ENCODE data around the gene GPATCH2L. TPM values are rescaled to one million over a fixed set of nuclear protein-coding genes. Genes with fewer than 3 reads are reported as not detected.

The GPATCH2L gene
- total RNA-seq, 1 donor, result 47.9 TPM

DNA sequence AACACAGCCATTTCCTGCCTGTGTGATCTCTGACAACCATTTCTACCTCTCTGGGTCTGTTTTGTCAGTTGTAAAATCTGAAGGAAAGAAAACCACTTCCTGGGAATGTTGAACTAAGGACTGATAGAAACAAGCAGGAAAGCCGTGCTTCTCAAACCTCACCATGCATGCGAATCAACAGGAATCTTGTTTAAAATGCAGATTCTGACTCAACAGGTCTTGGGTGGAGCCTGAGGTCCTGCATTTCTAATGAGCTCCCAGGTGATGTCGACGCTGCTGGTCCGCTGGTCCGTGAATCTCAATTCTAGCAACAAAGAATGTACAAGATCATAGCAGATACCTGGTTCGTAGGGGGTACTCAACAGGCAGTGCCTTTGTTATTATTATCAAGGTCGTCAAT, 38.0 kb upstream of the GPATCH2L start:
- no peak for DNase-seq (ENCODE audit: low read depth)
- no peak overlapping the region for H3K4me3 ChIP-seq (ENCODE audit: low read depth, low read length)
- TF ChIP-seq, protein P1, sequence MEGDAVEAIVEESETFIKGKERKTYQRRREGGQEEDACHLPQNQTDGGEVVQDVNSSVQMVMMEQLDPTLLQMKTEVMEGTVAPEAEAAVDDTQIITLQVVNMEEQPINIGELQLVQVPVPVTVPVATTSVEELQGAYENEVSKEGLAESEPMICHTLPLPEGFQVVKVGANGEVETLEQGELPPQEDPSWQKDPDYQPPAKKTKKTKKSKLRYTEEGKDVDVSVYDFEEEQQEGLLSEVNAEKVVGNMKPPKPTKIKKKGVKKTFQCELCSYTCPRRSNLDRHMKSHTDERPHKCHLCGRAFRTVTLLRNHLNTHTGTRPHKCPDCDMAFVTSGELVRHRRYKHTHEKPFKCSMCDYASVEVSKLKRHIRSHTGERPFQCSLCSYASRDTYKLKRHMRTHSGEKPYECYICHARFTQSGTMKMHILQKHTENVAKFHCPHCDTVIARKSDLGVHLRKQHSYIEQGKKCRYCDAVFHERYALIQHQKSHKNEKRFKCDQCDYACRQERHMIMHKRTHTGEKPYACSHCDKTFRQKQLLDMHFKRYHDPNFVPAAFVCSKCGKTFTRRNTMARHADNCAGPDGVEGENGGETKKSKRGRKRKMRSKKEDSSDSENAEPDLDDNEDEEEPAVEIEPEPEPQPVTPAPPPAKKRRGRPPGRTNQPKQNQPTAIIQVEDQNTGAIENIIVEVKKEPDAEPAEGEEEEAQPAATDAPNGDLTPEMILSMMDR (IDR thresholded peaks at IDR 0.05; ENCODE audit: insufficient read depth, low read length), result no peak

DNA sequence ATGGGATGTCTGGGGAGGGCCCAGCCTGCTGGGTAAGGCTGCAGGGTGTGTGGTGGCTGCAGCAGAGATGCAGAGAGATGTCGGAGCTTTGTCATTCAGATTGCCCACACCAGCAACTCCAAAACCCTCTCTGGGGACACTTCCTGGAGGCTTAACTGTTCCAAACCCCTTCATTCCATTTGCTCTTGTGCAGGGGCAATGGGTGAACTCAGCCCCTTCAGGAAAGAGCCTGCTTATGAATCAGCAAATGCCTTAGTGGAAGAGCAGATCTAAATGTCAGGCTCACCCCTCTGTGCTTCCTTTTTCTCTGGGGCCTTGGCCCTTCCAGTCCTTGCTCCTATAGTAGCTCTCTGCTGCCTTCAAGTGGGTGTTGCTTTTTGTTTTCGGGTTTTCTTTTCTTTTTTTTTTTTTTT, 36.7 kb upstream of the GPATCH2L start:
- H3K4me3 ChIP-seq (ENCODE audit: low read depth, low read length), result no peak overlapping the region
- DNase-seq (ENCODE audit: low read depth), result no peak
- TF ChIP-seq, protein P1 (IDR thresholded peaks at IDR 0.05; ENCODE audit: insufficient read depth, low read length), result no peak

GRCh38 chr14:76117789-76118484, 33.8 kb upstream of the GPATCH2L start:
- TF ChIP-seq, protein P1 (IDR thresholded peaks at IDR 0.05; ENCODE audit: insufficient read depth, low read length), result no peak
- H3K4me3 ChIP-seq (ENCODE audit: low read depth, low read length), result no peak overlapping the region
- DNase-seq (ENCODE audit: low read depth), result no peak

GRCh38 chr14:76118594-76118993, 33.1 kb upstream of the GPATCH2L start:
- TF ChIP-seq, protein P1 (IDR thresholded peaks at IDR 0.05; ENCODE audit: insufficient read depth, low read length), result no peak

DNA sequence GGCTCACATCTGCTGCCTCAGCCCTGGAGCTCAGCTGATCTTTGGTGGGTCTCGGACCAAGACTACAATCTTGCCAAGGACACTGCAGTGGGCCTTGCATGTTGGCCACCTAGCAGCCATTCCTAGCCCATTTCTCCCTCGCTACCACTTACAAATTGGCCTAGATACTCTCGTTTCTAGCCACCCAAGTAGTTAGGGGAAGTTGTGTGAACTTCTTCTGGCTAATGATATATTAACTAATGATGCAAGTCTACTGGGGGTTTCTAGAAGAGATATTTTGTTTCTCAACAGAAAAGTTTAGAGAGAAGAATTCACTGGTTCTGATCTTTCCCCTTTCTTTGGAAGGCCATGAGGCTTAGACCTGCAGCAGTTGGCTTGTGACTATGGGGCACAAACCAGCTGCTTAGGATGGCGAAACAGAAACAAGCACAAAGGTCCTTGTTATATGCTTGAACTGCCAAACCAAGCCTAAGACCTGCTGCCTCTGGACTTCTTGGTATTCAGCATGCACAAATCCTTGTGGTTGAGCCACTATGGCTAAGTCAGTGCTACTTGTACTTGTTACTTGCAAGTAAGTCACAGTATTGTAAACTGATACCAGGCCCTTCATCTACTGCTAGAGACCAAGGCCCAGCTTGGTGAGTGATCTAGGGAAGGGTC, 30.5 kb upstream of the GPATCH2L start:
- H3K4me3 ChIP-seq (ENCODE audit: low read depth, low read length), result no peak overlapping the region
- TF ChIP-seq, protein P1 (IDR thresholded peaks at IDR 0.05; ENCODE audit: insufficient read depth, low read length), result no peak
- no peak for DNase-seq (ENCODE audit: low read depth)

More at GRCh38 chr14:76118594-76118993, 33.1 kb upstream of the GPATCH2L start:
- no peak overlapping the region for H3K4me3 ChIP-seq (ENCODE audit: low read depth, low read length)
- no peak for DNase-seq (ENCODE audit: low read depth)

DNA sequence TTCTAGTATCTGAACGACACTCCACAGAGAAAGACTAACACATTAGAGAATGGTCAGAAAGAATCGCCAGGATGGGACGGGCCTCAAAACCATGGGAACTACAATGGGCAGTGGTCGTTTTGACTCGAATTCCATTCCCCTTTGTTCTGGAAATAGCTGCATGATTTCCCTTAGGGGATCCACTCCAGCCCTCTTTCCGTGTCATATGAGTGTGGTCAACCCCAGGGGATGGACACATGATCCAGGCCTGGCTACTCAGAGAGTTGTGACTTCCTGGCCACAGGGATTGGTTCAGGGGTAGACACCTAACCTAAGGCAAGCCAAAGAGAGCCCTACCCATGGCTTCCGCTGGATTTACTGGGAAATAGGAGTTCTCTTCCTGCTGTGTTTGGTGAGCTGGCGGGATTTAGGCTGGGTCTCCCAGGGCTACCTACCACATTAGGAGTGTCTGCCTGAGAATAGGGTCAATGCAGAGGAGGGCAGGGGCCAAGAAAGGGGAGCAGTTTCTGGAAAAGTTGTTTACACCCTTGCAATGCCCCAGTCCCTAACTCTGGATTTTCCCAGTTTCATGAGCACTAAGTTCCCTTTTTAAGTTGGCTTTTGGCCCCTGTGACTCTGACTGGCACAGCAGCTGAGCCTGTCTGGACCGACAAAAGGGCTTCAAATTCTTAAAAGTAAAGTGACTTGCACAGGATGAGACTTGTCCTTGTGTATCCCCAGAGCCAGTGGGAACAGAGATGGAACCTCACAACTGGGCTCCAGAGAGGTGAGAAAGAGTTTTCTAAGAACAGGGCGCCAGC, 28.1 kb upstream of the GPATCH2L start:
- TF ChIP-seq, protein P1 (IDR thresholded peaks at IDR 0.05; ENCODE audit: insufficient read depth, low read length), result no peak
- no peak for DNase-seq (ENCODE audit: low read depth)
- H3K4me3 ChIP-seq (ENCODE audit: low read depth, low read length), result no peak overlapping the region
